ENCODE results near the gene HSPBP1. TPM values are rescaled to one million over a fixed set of nuclear protein-coding genes. Genes with fewer than 3 reads are reported as not detected.

HSPBP1 gene
- total and polyA plus RNA-seq, 12 donors: 18.8 to 49.8 (median 33.2) TPM

- Histone ChIP-seq H3K4me1 (replicated peaks in 1 of 2) (no peaks in the 10 kb centered on the region), H3K27me3 (no peaks in the 10 kb centered on the region), H3K36me3 (replicated peaks in 1 of 2) (peaks cover 0 to 93% of the 10 kb centered on the region in 2 donors), H3K4me3 (no peak overlapping the region), H3K9me3 (replicated peaks in 1 of 3) (no peaks in the 10 kb centered on the region), H3K27ac (peak overlapping the region in 1 of 5 donors; percentile 81)
- TF ChIP-seq POLR2A (IDR thresholded peaks at IDR 0.05): no peak
- TF ChIP-seq, protein P1, sequence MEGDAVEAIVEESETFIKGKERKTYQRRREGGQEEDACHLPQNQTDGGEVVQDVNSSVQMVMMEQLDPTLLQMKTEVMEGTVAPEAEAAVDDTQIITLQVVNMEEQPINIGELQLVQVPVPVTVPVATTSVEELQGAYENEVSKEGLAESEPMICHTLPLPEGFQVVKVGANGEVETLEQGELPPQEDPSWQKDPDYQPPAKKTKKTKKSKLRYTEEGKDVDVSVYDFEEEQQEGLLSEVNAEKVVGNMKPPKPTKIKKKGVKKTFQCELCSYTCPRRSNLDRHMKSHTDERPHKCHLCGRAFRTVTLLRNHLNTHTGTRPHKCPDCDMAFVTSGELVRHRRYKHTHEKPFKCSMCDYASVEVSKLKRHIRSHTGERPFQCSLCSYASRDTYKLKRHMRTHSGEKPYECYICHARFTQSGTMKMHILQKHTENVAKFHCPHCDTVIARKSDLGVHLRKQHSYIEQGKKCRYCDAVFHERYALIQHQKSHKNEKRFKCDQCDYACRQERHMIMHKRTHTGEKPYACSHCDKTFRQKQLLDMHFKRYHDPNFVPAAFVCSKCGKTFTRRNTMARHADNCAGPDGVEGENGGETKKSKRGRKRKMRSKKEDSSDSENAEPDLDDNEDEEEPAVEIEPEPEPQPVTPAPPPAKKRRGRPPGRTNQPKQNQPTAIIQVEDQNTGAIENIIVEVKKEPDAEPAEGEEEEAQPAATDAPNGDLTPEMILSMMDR (IDR thresholded peaks at IDR 0.05): no peak
- intact Hi-C loops (cut with DNase I): no loop called here
- DNase-seq: no peak
- 67 to 88% (median 77%) methylated on average over 6 to 7 of the region's 7 CpGs for WGBS, 4 donors
Observed at GRCh38 chr19:55242517-55242916, 37.4 kb downstream of the HSPBP1 start.

DNA sequence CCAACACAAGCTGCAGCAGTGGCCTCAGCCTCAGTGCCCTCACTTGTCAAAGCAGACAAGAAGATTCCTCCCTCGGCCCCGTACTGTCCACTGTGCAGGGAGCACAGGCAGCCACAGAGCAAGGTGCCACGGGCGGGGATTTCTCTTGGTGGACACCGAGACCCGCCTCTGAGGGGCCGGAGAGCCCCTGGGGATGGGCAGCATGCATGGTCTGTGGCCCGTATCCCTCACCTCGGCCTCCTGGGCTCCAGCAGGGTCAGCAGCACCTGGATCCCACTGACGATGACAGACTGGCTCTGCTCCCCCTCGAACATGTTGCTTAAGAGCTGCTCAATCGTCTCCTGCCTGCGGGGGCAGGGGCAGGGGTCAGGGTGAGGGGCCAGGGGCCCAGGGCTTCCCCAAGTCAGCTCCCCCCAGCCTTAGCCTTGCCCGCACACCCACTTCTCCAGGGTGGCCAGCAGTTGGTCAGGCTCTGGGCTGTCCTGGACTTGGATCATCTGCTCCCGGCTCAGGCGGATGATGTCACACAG lies 37.9 kb downstream of the HSPBP1 start:
- WGBS, 4 donors: 81 to 89% (median 82%) methylated on average over 3 to 16 of the region's 16 CpGs
- Histone ChIP-seq H3K27ac (peak overlapping the region in 4 of 5 donors; percentile 1 to 81 (median 39)), H3K4me1 (replicated peaks in 1 of 2) (no peaks in the 10 kb centered on the region), H3K27me3 (no peaks in the 10 kb centered on the region), H3K9me3 (replicated peaks in 1 of 3) (no peaks in the 10 kb centered on the region), H3K4me3 (no peak overlapping the region), H3K36me3 (replicated peaks in 1 of 2) (peaks cover 0 to 96% of the 10 kb centered on the region in 2 donors)
- no peak for DNase-seq
- no peak for TF ChIP-seq POLR2A (IDR thresholded peaks at IDR 0.05)
- TF ChIP-seq, protein P1 (IDR thresholded peaks at IDR 0.05): no peak
- intact Hi-C loops (cut with DNase I): no loop called here

DNA sequence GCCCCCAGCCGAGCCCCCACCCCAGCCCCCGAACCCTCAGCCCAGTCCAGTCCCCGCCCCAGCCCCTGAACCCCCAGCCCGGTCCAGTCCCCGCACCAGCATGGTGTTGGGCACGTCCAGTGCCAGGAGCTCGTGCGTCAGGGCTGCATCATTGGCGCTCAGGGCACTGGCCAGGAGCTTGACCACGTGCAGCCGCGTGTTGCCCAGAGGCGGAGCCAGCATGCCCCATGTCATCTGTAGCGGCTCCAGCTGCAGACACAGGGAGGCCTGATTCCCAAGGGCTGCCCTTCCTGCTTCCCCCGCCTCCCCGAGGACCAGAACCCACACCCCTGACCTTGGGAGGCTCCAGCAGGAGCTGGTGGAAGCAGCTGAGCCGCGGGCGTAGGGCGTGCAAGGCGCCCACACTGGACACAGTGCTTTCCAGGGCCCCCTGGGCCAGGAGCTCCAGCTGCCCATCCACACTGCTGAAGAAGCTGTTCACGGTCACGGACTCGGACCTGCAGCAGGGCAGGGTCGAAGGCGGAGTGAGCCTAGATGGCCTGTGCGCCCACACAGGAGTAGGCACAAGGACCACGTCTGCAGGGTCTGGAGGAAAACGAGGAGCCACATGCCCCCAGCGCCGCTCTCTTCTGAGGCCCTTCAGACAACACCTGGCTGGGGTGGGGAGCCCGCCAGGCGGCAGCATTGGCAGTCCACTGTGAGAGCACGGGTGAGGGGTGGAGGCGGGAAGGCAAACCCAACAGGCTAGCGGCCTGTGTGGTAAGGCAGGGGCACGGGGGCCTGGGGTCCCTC lies 38.6 kb downstream of the HSPBP1 start:
- Histone ChIP-seq H3K36me3 (replicated peaks in 1 of 2) (peaks cover 0 to 96% of the 10 kb centered on the region in 2 donors), H3K4me1 (replicated peaks in 1 of 2) (no peaks in the 10 kb centered on the region), H3K9me3 (replicated peaks in 1 of 3) (no peaks in the 10 kb centered on the region), H3K27ac (peak overlapping the region in 4 of 5 donors; percentile 1 to 81 (median 39)), H3K27me3 (no peaks in the 10 kb centered on the region), H3K4me3 (no peak overlapping the region)
- TF ChIP-seq, protein P1 (IDR thresholded peaks at IDR 0.05): no peak
- peak in 1 of 2 donors; percentile 67 for TF ChIP-seq POLR2A (IDR thresholded peaks at IDR 0.05)
- WGBS, 4 donors: 53 to 67% (median 59%) methylated on average over 3 to 37 of the region's 37 CpGs
- intact Hi-C loops (cut with DNase I): no loop called here
- DNase-seq: peak; percentile 89 to 98 (median 95)

DNA sequence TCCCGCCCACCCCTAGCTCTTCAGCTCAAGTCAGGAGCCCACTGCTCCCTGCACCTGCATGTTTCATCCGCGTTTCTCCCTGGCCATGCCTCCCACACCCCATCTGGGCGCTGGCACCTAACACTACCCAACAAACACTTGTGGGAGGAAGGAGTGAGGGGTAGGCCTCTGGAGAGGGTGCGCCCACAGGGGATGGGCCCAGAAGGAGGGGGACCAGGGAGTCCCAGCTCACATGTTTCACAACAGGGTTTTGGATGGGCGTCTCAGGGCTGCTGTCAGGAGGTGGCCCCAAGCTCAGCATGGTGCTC lies 39.2 kb downstream of the HSPBP1 start:
- no peak overlapping the region for H3K4me3 ChIP-seq
- intact Hi-C loops (cut with DNase I): no loop called here
- 89 to 93% (median 92%) methylated on average over 4 to 6 of the region's 6 CpGs for whole genome bisulfite sequencing, 4 donors

More for the DNA sequence above, 39.2 kb downstream of the HSPBP1 start:
- Histone ChIP-seq H3K9me3 (replicated peaks in 1 of 3) (no peaks in the 10 kb centered on the region), H3K27ac (peak overlapping the region in 3 of 5 donors; percentile 28 to 69 (median 64)), H3K4me1 (replicated peaks in 1 of 2) (no peaks in the 10 kb centered on the region), H3K27me3 (no peaks in the 10 kb centered on the region), H3K36me3 (replicated peaks in 1 of 2) (peaks cover 0 to 96% of the 10 kb centered on the region in 2 donors)
- TF ChIP-seq, protein P1 (IDR thresholded peaks at IDR 0.05): no peak
- no peak for TF ChIP-seq POLR2A (IDR thresholded peaks at IDR 0.05)
- no peak for DNase-seq

Data from adrenal gland (tissue), 12 donors.